Prostate gland (tissue), 2 donors: ENCODE data around the gene ANKRD27.

Source experiments
- POLR2A ChIP-seq: fragments of 450-650 bp; IDR thresholded peaks from one replicate; pipeline ENCODE4 v1.6.1; 2016; ENCODE audit warnings: antibody characterized with exemption, mild to moderate bottlenecking
- POLR2AphosphoS5 ChIP-seq: sonication (generic); formaldehyde crosslinking; IDR thresholded peaks from one replicate; pipeline ENCODE4 v1.6.1; 2017; ENCODE audit warnings: antibody characterized with exemption
- TF ChIP-seq, protein P1 (sequence below), 4 experiments: fragments of 200-600 bp in 2 of 4; fragments of 450-650 bp in 2 of 4; sonication (generic) in 2 of 4; IDR thresholded peaks; 1 replicate in 3 of 4; 2 replicates in 1 of 4; pipeline ENCODE4 v1.5.1; 2016 to 2019; ENCODE audit warnings: antibody characterized with exemption in 4 of 4, mild to moderate bottlenecking in 2 of 4, moderate library complexity in 2 of 4

DNA sequence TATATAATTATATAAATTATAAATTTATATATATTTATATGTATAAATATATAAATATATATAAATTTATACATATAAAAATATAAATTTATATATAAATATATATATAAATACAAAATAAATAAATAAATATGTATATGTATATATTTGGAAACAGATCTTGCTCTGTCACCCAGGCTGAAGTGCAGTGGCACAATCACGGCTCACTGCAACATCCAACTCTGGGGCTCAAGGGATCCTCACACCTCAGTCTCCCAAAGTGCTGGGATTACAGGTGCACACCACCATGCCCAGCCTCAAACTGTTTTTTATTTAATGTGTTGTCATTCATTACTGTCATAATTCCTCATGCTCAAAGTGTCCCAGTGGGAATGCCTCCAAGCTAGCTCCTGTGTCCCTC is 119.2 kb downstream of the ANKRD27 start:
- TF ChIP-seq, protein P1, sequence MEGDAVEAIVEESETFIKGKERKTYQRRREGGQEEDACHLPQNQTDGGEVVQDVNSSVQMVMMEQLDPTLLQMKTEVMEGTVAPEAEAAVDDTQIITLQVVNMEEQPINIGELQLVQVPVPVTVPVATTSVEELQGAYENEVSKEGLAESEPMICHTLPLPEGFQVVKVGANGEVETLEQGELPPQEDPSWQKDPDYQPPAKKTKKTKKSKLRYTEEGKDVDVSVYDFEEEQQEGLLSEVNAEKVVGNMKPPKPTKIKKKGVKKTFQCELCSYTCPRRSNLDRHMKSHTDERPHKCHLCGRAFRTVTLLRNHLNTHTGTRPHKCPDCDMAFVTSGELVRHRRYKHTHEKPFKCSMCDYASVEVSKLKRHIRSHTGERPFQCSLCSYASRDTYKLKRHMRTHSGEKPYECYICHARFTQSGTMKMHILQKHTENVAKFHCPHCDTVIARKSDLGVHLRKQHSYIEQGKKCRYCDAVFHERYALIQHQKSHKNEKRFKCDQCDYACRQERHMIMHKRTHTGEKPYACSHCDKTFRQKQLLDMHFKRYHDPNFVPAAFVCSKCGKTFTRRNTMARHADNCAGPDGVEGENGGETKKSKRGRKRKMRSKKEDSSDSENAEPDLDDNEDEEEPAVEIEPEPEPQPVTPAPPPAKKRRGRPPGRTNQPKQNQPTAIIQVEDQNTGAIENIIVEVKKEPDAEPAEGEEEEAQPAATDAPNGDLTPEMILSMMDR (IDR thresholded peaks at IDR 0.05): no peak
- no peak for TF ChIP-seq POLR2AphosphoS5
- TF ChIP-seq POLR2A: no peak
